ENCODE data around the gene LCT. TPM values are rescaled to one million over a fixed set of nuclear protein-coding genes. Genes with fewer than 3 reads are reported as not detected.
A peak's percentile ranks its signal among the peaks of the same experiment; 100 is the strongest.
"Not testable (repeated sequence)": the region's sequence is repeated elsewhere in the genome, so short reads cannot be mapped to it uniquely, and the experiment has no call there.

LCT gene
- total and polyA plus RNA-seq, 3 experiments from 2014 or later = 0.29 to 0.48 TPM; not detected in 1

DNA sequence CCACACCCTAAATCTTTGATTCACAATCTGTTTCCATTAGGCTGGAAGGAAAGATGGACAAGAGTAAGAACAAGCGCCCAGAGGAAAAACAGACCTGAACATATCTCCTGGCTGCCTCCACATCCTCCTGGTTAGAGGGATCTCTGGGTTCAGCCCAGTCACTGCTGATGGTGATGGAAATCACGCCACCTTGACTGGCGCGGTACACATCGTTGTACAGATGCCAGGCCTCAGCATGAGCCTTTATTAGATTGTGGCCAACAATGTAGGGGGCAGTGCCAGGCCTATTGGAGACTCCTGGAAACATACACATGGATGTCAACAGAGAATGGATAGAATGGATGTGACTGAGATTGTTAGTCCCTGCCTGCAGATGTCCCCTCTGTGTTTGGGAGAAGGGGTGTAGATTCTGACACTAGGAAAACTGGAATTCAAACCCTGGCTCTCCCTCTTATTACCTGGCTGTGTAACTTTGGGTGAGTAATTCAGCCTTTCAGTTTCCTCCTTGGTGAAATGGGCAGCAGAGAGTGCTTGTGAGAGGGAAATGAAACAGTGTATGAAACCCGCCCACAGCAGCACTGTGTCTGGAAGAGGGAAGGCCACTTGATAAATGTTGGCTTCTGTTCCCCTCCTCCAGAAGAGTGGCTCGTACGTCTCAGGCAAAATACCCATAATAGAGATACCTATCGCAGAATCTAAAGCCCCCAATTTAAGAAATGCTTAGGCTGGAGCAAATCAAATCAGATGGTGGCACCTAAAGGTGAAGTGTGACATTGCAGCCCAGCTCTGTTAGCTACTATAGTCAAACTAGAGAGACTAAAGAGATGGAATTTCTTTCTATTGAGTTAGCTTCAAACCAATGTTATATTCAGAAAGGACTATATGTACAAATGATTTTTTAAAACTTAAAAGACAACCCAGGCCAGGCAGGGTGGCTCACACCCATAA, 36.2 kb downstream of the LCT start:
- H3K9me3 Mint-ChIP-seq = peaks cover 0 to 13% (median 12%) of the 10 kb centered on the region in 5 donors
- H3K27ac ChIP-seq (ENCODE audit: low read depth, low read length) = no peak overlapping the region
- CTCF ChIA-PET = no interaction called here
- H3K27me3 Mint-ChIP-seq = peaks cover 0 to 2% of the 10 kb centered on the region in 2 donors
- no peak overlapping the region for H3K27ac Mint-ChIP-seq
- no peak for DNase-seq
- H3K4me1 ChIP-seq (ENCODE audit: insufficient read depth, low read length) = peaks cover 7% of the 10 kb centered on the region
- no peaks in the 10 kb centered on the region for H3K36me3 ChIP-seq (ENCODE audit: insufficient read depth, low read length)
- H3K36me3 Mint-ChIP-seq = peaks cover 0 to 16% (median 0%) of the 10 kb centered on the region in 3 donors
- H3K9me3 ChIP-seq (ENCODE audit: low read length) = no peaks in the 10 kb centered on the region
- no peak overlapping the region for H3K4me3 Mint-ChIP-seq
- H3K4me1 Mint-ChIP-seq = peaks cover 2 to 6% (median 5%) of the 10 kb centered on the region in 3 donors
- H3K4me3 ChIP-seq (ENCODE audit: low read length) = no peak overlapping the region
- POLR2A ChIA-PET = no interaction called here
- no peaks in the 10 kb centered on the region for H3K27me3 ChIP-seq (ENCODE audit: insufficient read depth, low read length, poor library complexity, severe bottlenecking)

DNA sequence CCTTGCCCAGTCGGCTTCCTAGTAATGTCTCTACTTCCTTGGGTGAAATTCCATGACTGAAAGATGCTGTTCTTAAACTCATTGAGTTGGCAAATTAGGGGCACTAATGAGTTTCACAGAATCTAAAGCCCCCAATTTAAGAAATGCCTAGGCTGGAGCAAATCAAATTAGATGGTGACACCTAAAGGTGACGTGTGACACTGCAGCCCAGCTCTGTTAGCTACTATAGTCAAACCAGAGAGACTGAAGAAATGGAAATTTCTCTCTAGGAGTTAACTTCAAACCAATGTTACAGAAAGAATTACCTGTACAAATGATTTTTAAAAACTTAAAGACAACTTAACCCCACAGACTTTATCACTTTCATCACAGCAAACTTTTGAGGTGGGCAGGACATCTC, 37.2 kb downstream of the LCT start:
- Mint-ChIP-seq H3K4me1 (peaks cover 2 to 7% (median 6%) of the 10 kb centered on the region in 3 donors), H3K36me3 (peaks cover 0 to 16% (median 0%) of the 10 kb centered on the region in 3 donors), H3K4me3 (no peak overlapping the region), H3K9me3 (peaks cover 0 to 13% (median 12%) of the 10 kb centered on the region in 5 donors), H3K27ac (no peak overlapping the region), H3K27me3 (peaks cover 0 to 2% of the 10 kb centered on the region in 2 donors)
- no peak overlapping the region for H3K27ac ChIP-seq (ENCODE audit: low read depth, low read length)
- CTCF ChIA-PET = no interaction called here
- peaks cover 7% of the 10 kb centered on the region for H3K4me1 ChIP-seq (ENCODE audit: insufficient read depth, low read length)
- no peaks in the 10 kb centered on the region for H3K27me3 ChIP-seq (ENCODE audit: insufficient read depth, low read length, poor library complexity, severe bottlenecking)
- POLR2A ChIA-PET = no interaction called here
- H3K9me3 ChIP-seq (ENCODE audit: low read length) = no peaks in the 10 kb centered on the region
- no peak overlapping the region for H3K4me3 ChIP-seq (ENCODE audit: low read length)
- no peak for DNase-seq
- H3K36me3 ChIP-seq (ENCODE audit: insufficient read depth, low read length) = no peaks in the 10 kb centered on the region

DNA sequence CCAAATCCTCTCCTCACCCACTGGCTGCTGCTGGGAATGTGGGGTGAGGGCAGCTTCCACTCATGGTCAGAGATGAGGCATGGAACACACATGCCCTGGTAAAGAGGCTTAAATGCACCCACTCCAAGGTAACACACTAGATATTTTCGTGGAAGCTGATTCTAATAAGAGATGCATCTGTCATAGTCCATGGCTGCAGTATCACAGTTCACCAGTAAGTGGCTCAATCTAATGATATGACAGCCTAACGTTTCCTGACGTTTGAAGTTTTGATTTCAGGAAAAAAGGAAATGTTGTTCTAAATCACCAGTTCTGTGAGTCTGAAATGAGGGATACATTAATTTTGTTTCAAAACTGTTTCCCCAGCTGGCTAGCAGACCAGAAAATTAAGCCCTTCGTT, 38.2 kb downstream of the LCT start:
- Histone ChIP-seq H3K4me3 (ENCODE audit: low read length) (no peak overlapping the region), H3K36me3 (ENCODE audit: insufficient read depth, low read length) (no peaks in the 10 kb centered on the region), H3K4me1 (ENCODE audit: insufficient read depth, low read length) (peaks cover 7% of the 10 kb centered on the region), H3K9me3 (ENCODE audit: low read length) (no peaks in the 10 kb centered on the region), H3K27ac (ENCODE audit: low read depth, low read length) (no peak overlapping the region), H3K27me3 (ENCODE audit: insufficient read depth, low read length, poor library complexity, severe bottlenecking) (no peaks in the 10 kb centered on the region)
- Mint-ChIP-seq H3K4me3 (no peak overlapping the region), H3K4me1 (peaks cover 4 to 10% (median 6%) of the 10 kb centered on the region in 3 donors), H3K9me3 (peaks cover 0 to 13% (median 12%) of the 10 kb centered on the region in 5 donors), H3K27me3 (peaks cover 0 to 2% of the 10 kb centered on the region in 2 donors), H3K36me3 (peaks cover 0 to 16% (median 0%) of the 10 kb centered on the region in 3 donors), H3K27ac (no peak overlapping the region)
- ChIA-PET CTCF (interaction anchor here (0.8 to 2.9 kb wide), 7 partner anchors 8 to 795 kb away, joined by 3 to 15 read pairs (median 5); no protein-coding TSS in a partner anchor), POLR2A (no interaction called here)
- no peak for DNase-seq

DNA sequence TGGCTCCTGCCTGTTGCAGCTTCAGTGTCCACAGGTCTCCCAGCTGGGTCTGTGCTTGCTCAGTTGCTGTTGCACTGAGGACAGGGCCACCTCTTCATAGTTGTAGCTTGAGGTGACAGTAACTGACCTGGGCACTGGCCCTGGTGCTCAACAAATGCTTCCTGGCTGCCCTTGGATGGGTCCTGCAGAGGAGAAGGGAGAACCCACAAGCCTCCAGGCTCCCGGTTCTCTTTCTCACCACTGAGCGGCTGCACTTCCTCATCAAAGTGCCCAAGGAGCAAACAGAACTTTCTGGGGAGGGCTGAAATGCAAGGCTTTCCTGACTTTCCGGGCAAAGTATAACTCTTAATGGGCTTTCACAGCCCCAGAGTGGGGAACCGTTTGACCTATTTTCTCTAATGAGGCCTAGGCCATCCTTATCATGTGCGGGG, 38.7 kb downstream of the LCT start:
- no peaks in the 10 kb centered on the region for H3K9me3 ChIP-seq (ENCODE audit: low read length)
- no peak overlapping the region for H3K27ac ChIP-seq (ENCODE audit: low read depth, low read length)
- no peak for DNase-seq
- Mint-ChIP-seq H3K27me3 (peaks cover 0 to 2% of the 10 kb centered on the region in 2 donors), H3K4me3 (peak overlapping the region in 1 of 7 donors; percentile 56), H3K9me3 (peaks cover 0 to 13% (median 12%) of the 10 kb centered on the region in 5 donors), H3K4me1 (peaks cover 4 to 10% (median 6%) of the 10 kb centered on the region in 3 donors), H3K27ac (no peak overlapping the region), H3K36me3 (peaks cover 0 to 16% (median 0%) of the 10 kb centered on the region in 3 donors)
- ChIA-PET CTCF (interaction anchor here (0.8 to 2.9 kb wide), 16 partner anchors 9 to 843 kb away, joined by 3 to 15 read pairs (median 5); partner anchors contain the start of gene MCM6), POLR2A (no interaction called here)
- H3K27me3 ChIP-seq (ENCODE audit: insufficient read depth, low read length, poor library complexity, severe bottlenecking) = no peaks in the 10 kb centered on the region
- H3K36me3 ChIP-seq (ENCODE audit: insufficient read depth, low read length) = no peaks in the 10 kb centered on the region
- H3K4me1 ChIP-seq (ENCODE audit: insufficient read depth, low read length) = peaks cover 7% of the 10 kb centered on the region
- no peak overlapping the region for H3K4me3 ChIP-seq (ENCODE audit: low read length)

DNA sequence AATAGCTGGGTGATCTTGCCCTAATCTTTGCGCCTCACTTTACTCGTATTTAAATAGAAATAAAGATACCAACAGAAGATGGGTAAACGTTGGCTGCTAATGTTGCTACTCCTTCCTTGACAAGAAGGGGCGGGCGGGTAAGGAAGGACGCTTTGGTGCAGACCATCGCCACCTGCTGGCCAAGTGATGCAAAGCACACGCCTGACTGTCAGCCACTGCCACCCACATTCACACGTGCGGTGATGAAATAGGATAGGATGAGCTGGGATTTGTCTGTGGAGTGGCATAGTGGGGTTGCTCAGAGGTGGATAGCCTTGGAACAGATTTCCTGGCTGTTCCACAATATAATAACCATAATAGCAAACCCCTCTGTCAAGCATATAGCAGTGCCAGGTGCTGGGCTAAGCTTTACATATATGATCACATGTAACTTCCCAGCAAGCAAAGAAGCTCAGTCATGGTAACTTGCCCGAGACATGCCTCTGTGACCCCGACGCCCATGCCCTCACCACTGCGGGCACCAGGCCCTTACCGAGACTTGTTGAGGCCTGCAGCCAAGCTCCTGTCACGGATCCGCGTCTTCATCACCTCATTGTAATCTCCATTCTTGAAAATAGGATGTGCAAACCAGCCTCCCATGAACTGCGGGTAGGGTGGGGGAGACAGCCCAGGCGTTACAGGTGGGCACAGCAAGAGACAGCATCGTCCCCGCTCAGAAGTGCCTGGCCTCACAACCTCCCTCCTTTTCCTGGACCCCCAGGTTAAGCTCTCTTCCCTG, 39.3 kb downstream of the LCT start:
- H3K27ac Mint-ChIP-seq = no peak overlapping the region
- POLR2A ChIA-PET = no interaction called here
- no peaks in the 10 kb centered on the region for H3K27me3 ChIP-seq (ENCODE audit: insufficient read depth, low read length, poor library complexity, severe bottlenecking)
- peaks cover 7% of the 10 kb centered on the region for H3K4me1 ChIP-seq (ENCODE audit: insufficient read depth, low read length)
- no peaks in the 10 kb centered on the region for H3K9me3 ChIP-seq (ENCODE audit: low read length)
- H3K4me3 Mint-ChIP-seq = peak overlapping the region in 1 of 7 donors; percentile 56
- no peak overlapping the region for H3K4me3 ChIP-seq (ENCODE audit: low read length)
- H3K36me3 Mint-ChIP-seq = peaks cover 0 to 16% (median 0%) of the 10 kb centered on the region in 3 donors
- H3K4me1 Mint-ChIP-seq = peaks cover 4 to 12% (median 6%) of the 10 kb centered on the region in 3 donors
- H3K27ac ChIP-seq (ENCODE audit: low read depth, low read length) = no peak overlapping the region
- H3K9me3 Mint-ChIP-seq = peaks cover 0 to 13% (median 12%) of the 10 kb centered on the region in 5 donors
- no peaks in the 10 kb centered on the region for H3K36me3 ChIP-seq (ENCODE audit: insufficient read depth, low read length)
- peaks cover 0 to 2% of the 10 kb centered on the region in 2 donors for H3K27me3 Mint-ChIP-seq
- CTCF ChIA-PET = interaction anchor here (0.8 to 2.9 kb wide), 26 partner anchors 9 to 842 kb away, joined by 3 to 15 read pairs (median 4); partner anchors contain the start of gene MCM6
- peak; percentile 53 to 78 (median 66) for DNase-seq

DNA sequence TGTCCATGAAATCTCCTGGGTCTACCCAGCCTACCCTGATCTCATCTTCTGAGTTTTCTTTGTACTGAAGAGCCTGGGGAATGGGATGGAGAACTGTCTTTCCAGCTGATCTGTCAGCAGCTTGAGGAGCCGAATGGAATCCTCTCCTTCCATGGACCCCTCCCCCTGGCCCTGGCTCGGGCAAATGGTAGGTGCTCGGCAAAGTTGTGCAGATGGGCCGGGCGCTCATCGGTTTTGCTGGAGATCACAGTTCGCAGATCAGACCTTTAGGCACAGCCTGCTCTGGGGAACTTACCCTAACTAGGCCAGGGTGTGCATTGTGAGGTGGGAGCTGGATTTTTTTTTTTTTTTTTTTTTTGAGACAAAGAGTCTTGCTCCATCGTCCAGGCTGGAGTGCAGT, 40.4 kb downstream of the LCT start:
- no peak overlapping the region for H3K27ac Mint-ChIP-seq
- H3K9me3 Mint-ChIP-seq = peaks cover 0 to 12% (median 9%) of the 10 kb centered on the region in 5 donors

DNA sequence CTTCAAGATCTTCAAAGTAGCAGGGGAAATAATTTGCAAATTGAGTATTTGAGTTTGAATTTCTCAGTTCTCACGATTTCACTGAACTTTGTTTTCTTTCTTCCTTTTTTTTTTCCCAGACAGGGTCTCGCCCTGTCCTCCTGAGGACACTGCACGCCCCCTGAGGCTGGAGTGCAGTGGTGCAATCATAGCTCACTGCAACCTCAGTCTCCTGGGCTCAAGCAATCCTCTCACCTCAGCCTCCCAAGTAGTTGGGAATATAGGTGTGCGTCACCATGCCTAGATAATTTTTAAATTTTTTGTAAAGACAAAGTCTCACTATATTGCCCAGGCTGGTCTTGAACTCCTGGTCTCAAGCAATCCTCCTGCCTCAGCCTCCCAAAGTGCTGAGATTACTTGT, 41.3 kb downstream of the LCT start:
- H3K27me3 ChIP-seq (ENCODE audit: insufficient read depth, low read length, poor library complexity, severe bottlenecking); H3K9me3 Mint-ChIP-seq; H3K9me3 ChIP-seq (ENCODE audit: low read length); H3K36me3 ChIP-seq (ENCODE audit: insufficient read depth, low read length); DNase-seq; H3K36me3 Mint-ChIP-seq; H3K27ac Mint-ChIP-seq; H3K27ac ChIP-seq (ENCODE audit: low read depth, low read length); H3K4me3 Mint-ChIP-seq; H3K4me3 ChIP-seq (ENCODE audit: low read length); H3K4me1 ChIP-seq (ENCODE audit: insufficient read depth, low read length); H3K27me3 Mint-ChIP-seq: not testable (repeated sequence)
- ChIA-PET CTCF (interaction anchor here (1.2 to 1.4 kb wide), 2 partner anchors 11 to 37 kb away, joined by 3 read pairs; no protein-coding TSS in a partner anchor), POLR2A (interaction anchor here (0.7 kb wide), 1 partner anchor 63 kb away, joined by 5 read pairs; no protein-coding TSS in a partner anchor)
- H3K4me1 Mint-ChIP-seq = peaks cover 7 to 22% (median 15%) of the 10 kb centered on the region in 3 donors

More for the DNA sequence above, 40.4 kb downstream of the LCT start:
- H3K9me3 ChIP-seq (ENCODE audit: low read length) = no peaks in the 10 kb centered on the region
- POLR2A ChIA-PET = no interaction called here
- no peak for DNase-seq
- peaks cover 7% of the 10 kb centered on the region for H3K4me1 ChIP-seq (ENCODE audit: insufficient read depth, low read length)
- no peaks in the 10 kb centered on the region for H3K36me3 ChIP-seq (ENCODE audit: insufficient read depth, low read length)
- H3K27ac ChIP-seq (ENCODE audit: low read depth, low read length) = no peak overlapping the region
- CTCF ChIA-PET = interaction anchor here (0.8 to 2.9 kb wide), 16 partner anchors 9 to 841 kb away, joined by 3 to 15 read pairs (median 5); partner anchors contain the start of gene MCM6
- H3K4me3 ChIP-seq (ENCODE audit: low read length) = no peak overlapping the region
- Mint-ChIP-seq H3K27me3 (peaks cover 0 to 2% of the 10 kb centered on the region in 2 donors), H3K4me1 (peaks cover 7 to 22% (median 15%) of the 10 kb centered on the region in 3 donors), H3K4me3 (no peak overlapping the region), H3K36me3 (peaks cover 0 to 16% (median 0%) of the 10 kb centered on the region in 3 donors)
- H3K27me3 ChIP-seq (ENCODE audit: insufficient read depth, low read length, poor library complexity, severe bottlenecking) = no peaks in the 10 kb centered on the region
